GM18868 (cell line): ENCODE measurements around the gene NFRKB.

Source experiments
- ATAC-seq: cut with Tn5 transposase; IDR thresholded peaks from one replicate; pipeline ENCODE4 v1.9.1; 2021; ENCODE audit warnings: mild to moderate bottlenecking, moderate library complexity; ENCODE audit not compliant: unreplicated experiment

Gene NFRKB

DNA sequence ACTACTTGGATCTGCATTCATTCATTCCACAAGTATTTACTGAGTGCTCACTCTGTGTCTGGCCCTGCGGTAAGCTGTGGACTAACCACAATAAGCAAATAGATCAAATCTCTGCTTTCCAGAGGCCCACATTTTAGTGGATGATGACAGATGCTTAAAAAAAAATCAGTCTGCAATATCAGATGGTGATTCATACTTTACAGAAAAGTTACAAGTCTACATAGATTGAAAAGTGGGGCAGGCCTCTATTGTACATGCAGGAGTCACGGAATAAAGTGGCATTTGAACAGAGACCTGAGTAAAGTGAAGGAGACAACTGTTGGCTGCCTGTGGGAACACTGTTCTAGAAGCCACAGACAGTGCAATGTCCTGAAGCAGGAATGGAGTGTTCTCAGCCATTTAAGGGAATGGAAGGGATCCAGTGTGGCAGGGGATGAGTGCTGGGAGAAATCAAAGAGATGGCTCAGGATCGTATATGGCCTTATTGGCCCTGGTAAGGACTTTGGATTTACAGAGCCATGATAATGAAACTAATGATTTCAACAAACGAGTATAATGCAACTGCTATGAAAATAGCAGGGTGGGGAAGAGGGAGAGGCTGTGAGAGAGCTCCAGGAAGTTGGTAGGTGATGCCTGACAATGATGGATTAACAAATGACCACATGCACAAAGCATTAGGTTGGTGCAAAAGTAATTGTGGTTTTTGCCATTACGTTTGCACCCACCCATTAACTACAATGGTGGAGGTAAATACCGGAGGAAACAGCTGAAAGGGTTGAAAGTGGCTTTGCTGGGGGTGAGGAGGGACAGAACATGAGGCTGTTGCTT is 48.7 kb downstream of the NFRKB start:
- ATAC-seq: no peak
